Measurements from ENCODE around the gene SIX4.
A peak's percentile ranks its signal among the peaks of the same experiment; 100 is the strongest.
"Not testable (repeated sequence)": the region's sequence is repeated elsewhere in the genome, so short reads cannot be mapped to it uniquely, and the experiment has no call there.

Gene SIX4

DNA sequence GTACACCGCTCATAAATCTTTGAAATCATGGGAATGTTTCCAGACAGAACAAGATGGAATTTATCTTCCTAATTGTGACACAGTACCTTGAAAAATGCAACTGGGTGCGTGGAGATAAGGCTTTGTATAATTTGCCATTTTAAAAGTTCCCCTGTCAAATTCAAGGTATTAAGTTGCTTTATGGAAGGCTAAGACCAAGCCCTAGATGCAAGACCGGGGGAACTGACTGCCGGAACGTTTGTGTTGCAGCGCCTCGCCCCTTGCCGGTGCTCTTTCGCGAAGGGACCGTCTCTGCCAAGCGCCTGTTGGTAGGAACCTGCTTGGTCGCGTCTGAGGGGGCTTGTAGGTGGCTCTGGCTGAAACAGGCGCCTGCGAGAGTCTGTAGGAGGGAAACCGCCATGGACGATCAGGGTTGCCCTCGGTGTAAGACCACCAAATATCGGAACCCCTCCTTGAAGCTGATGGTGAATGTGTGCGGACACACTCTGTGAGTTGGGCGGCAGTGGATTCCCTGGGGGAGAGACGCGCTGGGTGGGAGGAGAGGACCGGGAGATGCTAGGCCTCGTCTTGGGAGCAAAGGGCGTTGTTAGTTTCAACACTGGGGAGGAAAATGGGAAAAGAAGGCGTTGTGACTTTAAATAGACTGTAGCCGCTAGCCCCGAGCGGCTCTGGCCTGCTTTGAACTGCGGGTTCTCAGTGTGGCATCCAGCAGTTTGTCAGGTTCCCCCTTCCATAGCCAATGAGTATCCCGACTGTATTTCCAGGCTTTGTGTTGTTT, 10.5 kb upstream of the SIX4 start, which contains the start of gene MNAT1:
MNAT1 (plus strand) TSS at position 297 of the 778 bp plus-strand sequence; CDS start at position 399, 102 bp downstream.
- H3K36me3 Mint-ChIP-seq (ENCODE audit: low read depth), result peaks cover 7% of the 10 kb centered on the region
- peak within 1 kb of the TSS; percentile 85 for H3K27ac Mint-ChIP-seq
- H3K4me3 Mint-ChIP-seq, result peak within 1 kb of the TSS; percentile 97
- peaks cover 19% of the 10 kb centered on the region for H3K4me1 Mint-ChIP-seq (ENCODE audit: low read depth)
- H3K9me3 Mint-ChIP-seq, result no peaks in the 10 kb centered on the region
- peaks cover 29% of the 10 kb centered on the region for H3K27me3 Mint-ChIP-seq (ENCODE audit: low read depth)

DNA sequence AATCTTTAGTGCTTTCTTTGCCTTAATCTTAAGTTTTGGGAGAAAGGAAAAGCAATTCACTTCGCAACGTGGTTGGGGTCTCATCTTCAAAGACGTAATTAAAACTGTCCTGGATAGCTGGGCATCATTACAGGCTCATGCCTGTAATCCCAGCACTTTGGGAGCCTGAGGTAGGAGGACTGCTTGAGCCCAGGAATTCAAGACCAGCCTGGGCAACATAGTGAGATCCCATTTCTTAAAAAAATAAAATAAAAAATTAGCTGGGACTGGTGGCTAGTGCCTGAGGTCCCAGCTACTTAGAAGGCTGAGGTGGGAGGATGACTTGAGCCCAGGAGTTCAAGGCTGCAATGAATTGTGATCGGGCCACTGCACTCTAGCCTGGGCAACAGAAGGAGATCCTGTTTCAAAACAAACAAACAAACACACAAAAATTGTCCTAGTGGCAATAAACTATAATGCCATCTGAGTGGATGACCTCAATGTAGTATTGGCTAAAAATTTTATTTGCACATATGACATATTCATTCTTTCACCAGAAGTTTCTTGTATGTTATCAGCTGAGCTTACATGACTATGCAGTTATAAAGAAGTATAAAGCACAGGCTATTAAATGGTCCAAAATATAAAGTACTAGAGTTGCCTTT, 8.8 kb upstream of the SIX4 start:
- Mint-ChIP-seq H3K27ac (no peak overlapping the region), H3K4me3 (no peak overlapping the region), H3K9me3 (no peaks in the 10 kb centered on the region), H3K4me1 (ENCODE audit: low read depth) (peaks cover 14% of the 10 kb centered on the region), H3K36me3 (ENCODE audit: low read depth) (peaks cover 5% of the 10 kb centered on the region), H3K27me3 (ENCODE audit: low read depth) (peaks cover 45% of the 10 kb centered on the region)

DNA sequence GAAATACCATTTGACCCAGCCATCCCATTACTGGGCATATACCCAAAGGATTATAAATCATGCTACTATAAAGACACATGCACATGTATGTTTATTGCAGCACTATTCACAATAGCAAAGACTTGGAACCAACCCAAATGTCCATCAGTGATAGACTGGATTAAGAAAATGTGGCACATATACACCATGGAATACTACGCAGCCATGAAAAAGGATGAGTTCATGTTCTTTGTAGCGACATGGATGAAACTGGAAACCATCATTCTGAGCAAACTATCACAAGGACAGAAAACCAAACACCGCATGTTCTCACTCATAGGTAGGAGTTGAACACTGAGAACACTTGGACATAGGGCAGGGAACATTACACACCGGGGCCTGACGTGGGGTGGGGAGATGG, 7.1 kb upstream of the SIX4 start:
- H3K27ac Mint-ChIP-seq; H3K36me3 Mint-ChIP-seq (ENCODE audit: low read depth); H3K9me3 Mint-ChIP-seq; H3K4me3 Mint-ChIP-seq: not testable (repeated sequence)
- peaks cover 60% of the 10 kb centered on the region for H3K27me3 Mint-ChIP-seq (ENCODE audit: low read depth)
- H3K4me1 Mint-ChIP-seq (ENCODE audit: low read depth), result peaks cover 20% of the 10 kb centered on the region

DNA sequence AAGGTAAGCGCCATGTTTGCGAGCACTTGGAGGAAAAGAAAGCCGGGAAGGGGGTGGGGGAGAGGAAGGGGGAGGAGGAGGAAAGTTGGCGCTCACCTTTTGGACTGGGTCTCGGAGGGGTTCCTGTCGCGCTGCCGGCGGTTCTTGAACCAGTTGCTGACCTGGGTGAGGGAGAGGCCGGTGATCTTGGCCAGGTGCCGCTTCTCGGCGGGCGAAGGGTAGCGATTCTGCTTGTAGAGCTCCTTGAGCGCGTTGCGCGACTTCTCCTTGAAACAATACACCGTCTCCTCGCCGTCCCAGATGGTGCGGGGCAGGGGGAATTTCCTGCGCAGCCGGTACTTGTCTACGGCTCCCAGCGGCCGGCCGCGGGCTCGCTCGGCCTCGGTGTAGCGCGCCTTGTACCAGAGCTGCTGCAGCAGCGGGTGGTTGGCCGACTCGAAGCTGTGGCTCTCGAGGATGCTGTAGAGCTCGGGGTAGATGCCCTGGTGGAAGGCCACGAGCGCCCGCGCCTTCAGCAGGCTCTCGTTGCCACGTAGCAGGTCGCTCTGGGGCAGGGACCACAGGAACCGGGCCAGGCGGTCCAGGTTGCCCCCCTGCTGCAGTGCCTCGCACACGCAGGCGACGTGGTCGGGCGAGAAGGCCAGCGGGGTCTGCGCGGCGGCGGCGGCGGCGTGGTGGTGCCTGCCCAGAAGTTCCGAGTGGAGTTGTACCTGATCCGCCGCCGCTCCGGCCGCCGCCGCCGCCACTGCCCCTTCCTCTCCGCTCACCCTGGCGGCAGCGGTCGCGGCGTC, 840 bp downstream of the SIX4 start:
- Mint-ChIP-seq H3K4me3 (peak overlapping the region; percentile 84), H3K27me3 (ENCODE audit: low read depth) (peaks cover 74% of the 10 kb centered on the region), H3K27ac (no peak overlapping the region), H3K4me1 (ENCODE audit: low read depth) (peaks cover 21% of the 10 kb centered on the region), H3K9me3 (no peaks in the 10 kb centered on the region), H3K36me3 (ENCODE audit: low read depth) (no peaks in the 10 kb centered on the region)

DNA sequence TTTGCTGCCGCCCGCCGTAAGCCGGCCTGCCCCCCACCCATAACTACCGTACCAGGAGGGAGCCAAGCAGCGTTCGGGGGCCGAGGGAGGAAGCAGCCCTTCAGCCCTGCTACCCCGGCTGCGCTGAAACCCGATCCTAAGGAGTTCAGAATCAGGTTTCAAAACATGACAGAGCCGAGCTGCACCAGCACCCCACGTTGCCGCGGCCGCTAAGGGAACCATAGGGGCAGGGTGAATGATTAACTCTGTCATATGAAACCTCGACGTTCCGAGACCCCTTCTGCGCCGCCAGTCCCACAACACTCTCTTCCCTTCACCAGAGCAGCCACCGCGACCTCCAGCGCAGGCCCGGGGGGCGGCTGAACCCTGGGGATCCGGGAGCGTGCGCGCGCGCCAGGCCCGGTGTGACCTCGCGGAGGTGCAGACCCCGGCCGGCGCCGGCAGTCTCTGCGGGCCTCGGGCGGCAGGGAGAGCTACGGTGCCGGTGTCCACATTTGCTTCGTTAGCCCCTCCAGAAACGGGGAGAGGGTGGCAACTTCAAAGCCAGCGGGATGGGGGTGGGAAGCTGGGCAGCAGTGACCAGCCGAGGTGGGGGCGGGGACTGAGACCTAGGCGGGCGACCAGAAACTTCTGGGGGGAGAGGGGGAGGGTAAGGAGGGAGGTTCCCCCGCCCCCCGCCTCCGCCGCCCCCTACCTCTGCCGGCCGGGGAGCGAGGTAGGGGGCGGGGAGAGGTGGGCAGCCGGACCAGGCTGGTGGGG, 1.6 kb downstream of the SIX4 start:
- peak overlapping the region; percentile 81 for H3K4me3 Mint-ChIP-seq
- H3K27me3 Mint-ChIP-seq (ENCODE audit: low read depth), result peaks cover 70% of the 10 kb centered on the region
- no peak overlapping the region for H3K27ac Mint-ChIP-seq
- no peaks in the 10 kb centered on the region for H3K36me3 Mint-ChIP-seq (ENCODE audit: low read depth)
- peaks cover 21% of the 10 kb centered on the region for H3K4me1 Mint-ChIP-seq (ENCODE audit: low read depth)
- H3K9me3 Mint-ChIP-seq, result no peaks in the 10 kb centered on the region

DNA sequence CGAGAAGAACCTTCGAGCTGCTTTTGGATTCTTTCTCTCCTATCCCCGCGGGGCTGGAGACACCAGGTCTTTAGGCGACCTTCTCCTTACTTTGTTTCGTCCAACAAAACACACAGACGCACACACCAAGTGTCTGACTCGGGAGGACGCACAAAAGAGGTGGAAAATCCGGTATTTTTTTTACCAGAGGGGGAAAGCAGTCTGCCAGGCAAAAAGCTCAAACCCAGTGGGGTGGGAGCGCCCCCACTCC, 2.1 kb downstream of the SIX4 start:
- Mint-ChIP-seq H3K36me3 (ENCODE audit: low read depth) (no peaks in the 10 kb centered on the region), H3K27ac (no peak overlapping the region), H3K9me3 (no peaks in the 10 kb centered on the region), H3K4me1 (ENCODE audit: low read depth) (peaks cover 21% of the 10 kb centered on the region), H3K4me3 (peak overlapping the region; percentile 81), H3K27me3 (ENCODE audit: low read depth) (peaks cover 65% of the 10 kb centered on the region)

DNA sequence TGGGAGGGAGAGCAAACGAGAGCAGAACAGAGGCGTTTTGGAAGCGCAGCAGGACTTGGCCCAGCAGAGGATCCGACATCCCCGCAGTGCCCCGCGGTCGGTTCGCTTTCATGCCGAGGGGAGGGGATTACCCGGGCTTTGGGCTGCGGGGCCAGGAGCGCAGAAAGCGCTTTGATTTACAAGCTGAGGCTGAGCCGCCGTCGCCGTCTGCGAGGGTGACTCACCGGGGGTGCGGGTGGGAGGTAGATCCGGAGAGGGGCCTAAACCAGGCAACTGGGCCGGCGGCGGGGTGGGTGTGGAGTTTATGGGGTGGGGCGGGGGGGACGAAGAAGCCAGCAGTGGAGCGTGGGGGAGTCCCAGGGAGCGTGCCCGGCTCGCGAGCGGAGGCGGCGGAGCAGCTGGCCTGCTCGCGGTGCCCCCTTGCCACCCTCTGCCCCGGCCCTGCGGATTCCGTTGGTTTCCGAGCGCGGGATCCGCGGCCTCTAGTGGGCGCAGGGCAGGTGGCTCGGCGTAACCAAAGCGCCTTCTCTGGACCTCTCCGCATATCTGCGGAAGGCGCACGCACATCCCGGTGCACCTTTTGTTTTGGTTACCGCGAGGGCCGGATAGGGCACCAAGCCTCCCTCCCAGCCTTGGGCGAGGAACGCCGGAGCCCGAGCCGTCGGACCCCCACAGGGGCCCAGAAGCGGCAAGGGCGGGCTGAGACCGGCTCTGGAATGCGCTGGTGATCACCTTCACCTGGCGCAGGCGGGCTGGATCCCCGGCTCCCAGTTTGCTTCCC, 2.6 kb downstream of the SIX4 start:
- H3K27ac Mint-ChIP-seq, result no peak overlapping the region
- H3K27me3 Mint-ChIP-seq (ENCODE audit: low read depth), result peaks cover 59% of the 10 kb centered on the region
- H3K4me3 Mint-ChIP-seq, result peak overlapping the region; percentile 81
- no peaks in the 10 kb centered on the region for H3K36me3 Mint-ChIP-seq (ENCODE audit: low read depth)
- peaks cover 16% of the 10 kb centered on the region for H3K4me1 Mint-ChIP-seq (ENCODE audit: low read depth)
- H3K9me3 Mint-ChIP-seq, result no peaks in the 10 kb centered on the region

DNA sequence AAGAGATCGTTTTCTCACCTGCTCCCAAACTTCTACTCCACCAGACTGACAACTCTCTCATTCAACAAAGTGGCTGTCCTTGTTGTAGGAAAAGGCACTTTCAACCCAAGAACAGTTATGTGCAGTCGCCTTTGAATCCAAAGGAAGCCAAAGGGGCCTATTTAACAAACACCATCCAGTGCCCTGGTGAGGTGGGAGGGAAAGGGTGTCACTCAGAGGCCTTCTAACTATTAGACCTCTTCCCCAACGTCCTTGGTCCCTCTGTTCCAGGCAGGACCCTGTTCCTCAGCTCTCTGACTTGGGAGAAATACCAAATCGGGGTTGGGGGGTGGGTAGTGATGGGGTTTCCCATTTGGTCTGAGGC, 3.2 kb downstream of the SIX4 start:
- no peak overlapping the region for H3K27ac Mint-ChIP-seq
- no peaks in the 10 kb centered on the region for H3K9me3 Mint-ChIP-seq
- H3K4me3 Mint-ChIP-seq, result peak overlapping the region; percentile 66
- peaks cover 16% of the 10 kb centered on the region for H3K4me1 Mint-ChIP-seq (ENCODE audit: low read depth)
- no peaks in the 10 kb centered on the region for H3K36me3 Mint-ChIP-seq (ENCODE audit: low read depth)
- peaks cover 59% of the 10 kb centered on the region for H3K27me3 Mint-ChIP-seq (ENCODE audit: low read depth)

DNA sequence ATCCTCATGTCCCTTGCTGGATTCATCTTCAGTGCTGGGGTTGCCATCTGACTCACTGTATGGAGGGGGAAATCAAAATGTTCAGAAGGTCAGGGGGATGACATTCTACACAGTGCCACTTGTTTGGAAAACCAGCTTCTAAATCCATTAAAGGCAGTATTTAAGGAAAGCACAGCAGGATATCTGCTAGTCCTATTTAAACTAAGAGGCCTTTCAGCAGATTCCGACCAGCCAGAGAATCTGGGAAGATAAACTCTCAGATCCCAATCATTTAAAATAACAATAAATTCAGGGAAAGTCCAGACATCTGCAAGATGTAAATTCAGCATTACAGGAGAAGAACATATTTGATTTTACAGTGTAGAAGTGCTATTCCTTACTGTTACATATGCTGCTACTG, 3.8 kb downstream of the SIX4 start:
- H3K4me1 Mint-ChIP-seq (ENCODE audit: low read depth), result peaks cover 16% of the 10 kb centered on the region
- no peaks in the 10 kb centered on the region for H3K36me3 Mint-ChIP-seq (ENCODE audit: low read depth)
- peaks cover 58% of the 10 kb centered on the region for H3K27me3 Mint-ChIP-seq (ENCODE audit: low read depth)
- H3K4me3 Mint-ChIP-seq, result no peak overlapping the region
- H3K27ac Mint-ChIP-seq, result no peak overlapping the region
- H3K9me3 Mint-ChIP-seq, result no peaks in the 10 kb centered on the region

DNA sequence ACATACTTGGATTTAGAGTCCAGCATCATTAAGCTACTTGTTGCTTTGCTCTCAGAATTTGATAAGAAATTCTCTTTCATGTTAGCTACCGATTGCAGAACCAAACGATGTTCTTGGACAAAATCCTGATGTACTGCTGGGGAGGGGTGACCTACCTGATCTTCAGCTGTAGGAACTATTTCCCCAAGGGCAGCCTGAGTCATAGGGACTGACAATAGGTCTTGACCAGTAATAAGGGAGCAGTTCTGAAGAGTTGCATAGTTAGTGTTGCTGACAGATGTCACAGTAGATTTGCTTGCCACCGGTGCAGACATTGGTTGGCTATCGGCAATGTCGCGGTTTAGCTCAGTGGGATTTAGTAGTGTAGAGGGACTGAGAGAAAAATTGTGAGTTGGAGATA, 10.6 kb downstream of the SIX4 start:
- H3K4me1 Mint-ChIP-seq (ENCODE audit: low read depth), result no peaks in the 10 kb centered on the region
- H3K4me3 Mint-ChIP-seq, result no peak overlapping the region
- no peaks in the 10 kb centered on the region for H3K36me3 Mint-ChIP-seq (ENCODE audit: low read depth)
- H3K9me3 Mint-ChIP-seq, result no peaks in the 10 kb centered on the region
- no peak overlapping the region for H3K27ac Mint-ChIP-seq
- H3K27me3 Mint-ChIP-seq (ENCODE audit: low read depth), result peaks cover 54% of the 10 kb centered on the region

DNA sequence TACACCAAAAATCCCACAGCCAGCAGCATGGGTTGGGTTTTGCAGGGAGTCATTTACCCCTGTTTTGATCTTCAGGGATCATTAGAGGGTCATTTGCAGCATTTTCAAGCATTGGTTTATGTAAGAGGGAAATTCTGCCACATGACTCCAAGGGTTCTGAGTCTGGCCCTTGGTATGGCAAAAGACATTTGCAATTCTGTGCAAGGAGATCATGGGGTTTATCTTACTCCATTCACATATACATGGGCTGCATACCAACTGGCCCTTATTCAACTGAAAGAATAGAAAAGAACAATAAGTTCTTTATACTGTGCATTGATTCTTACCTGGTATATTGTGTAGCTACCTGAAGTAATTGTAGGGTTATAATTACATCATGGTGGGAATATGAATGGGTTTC, 13.7 kb downstream of the SIX4 start:
- Mint-ChIP-seq H3K4me1 (ENCODE audit: low read depth) (no peaks in the 10 kb centered on the region), H3K27me3 (ENCODE audit: low read depth) (peaks cover 58% of the 10 kb centered on the region), H3K4me3 (no peak overlapping the region), H3K36me3 (ENCODE audit: low read depth) (no peaks in the 10 kb centered on the region), H3K9me3 (no peaks in the 10 kb centered on the region), H3K27ac (no peak overlapping the region)

DNA sequence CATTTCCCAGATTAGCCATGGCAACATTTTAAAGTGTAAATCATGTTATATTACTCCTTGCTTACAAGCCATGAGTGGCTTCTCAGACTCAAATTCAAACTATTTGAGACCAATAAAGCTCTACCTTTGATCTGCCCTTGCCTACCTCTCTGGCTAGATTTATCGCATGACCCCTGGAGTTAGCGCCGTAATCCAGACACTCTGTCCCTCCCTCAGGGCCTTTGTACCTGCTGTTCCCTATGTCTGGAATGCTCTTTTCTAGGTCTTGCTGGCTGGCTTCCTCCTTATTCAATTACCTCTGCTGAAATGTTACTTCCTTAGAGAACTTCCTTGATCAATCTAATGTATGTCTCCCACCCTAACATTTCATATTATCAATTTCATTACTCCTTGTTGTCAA, 16.3 kb downstream of the SIX4 start:
- H3K27me3 Mint-ChIP-seq (ENCODE audit: low read depth), result peaks cover 37% of the 10 kb centered on the region
- H3K4me1 Mint-ChIP-seq (ENCODE audit: low read depth), result no peaks in the 10 kb centered on the region
- H3K36me3 Mint-ChIP-seq (ENCODE audit: low read depth), result no peaks in the 10 kb centered on the region
- no peak overlapping the region for H3K4me3 Mint-ChIP-seq
- no peaks in the 10 kb centered on the region for H3K9me3 Mint-ChIP-seq
- no peak overlapping the region for H3K27ac Mint-ChIP-seq

DNA sequence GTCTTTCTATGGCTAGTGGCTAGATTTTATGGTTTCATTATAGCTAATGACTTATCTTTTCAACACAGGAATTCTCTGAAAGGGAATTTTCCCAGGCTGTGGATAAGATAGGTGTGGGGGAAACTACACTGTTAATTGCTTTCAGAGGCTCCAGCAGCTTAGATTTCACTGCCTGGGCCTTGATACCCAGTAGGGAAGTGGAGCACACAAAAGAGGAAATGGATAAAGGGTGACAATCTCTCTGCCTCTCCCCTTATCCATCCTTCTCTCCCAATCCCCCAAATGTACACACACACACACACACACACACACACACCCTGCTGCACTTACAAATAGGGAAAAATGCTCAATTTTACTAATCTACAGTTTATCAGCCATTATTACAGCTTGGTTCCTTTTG, 19.1 kb downstream of the SIX4 start:
- peaks cover 23% of the 10 kb centered on the region for H3K27me3 Mint-ChIP-seq (ENCODE audit: low read depth)
- no peaks in the 10 kb centered on the region for H3K36me3 Mint-ChIP-seq (ENCODE audit: low read depth)
- H3K4me3 Mint-ChIP-seq, result no peak overlapping the region
- no peak overlapping the region for H3K27ac Mint-ChIP-seq
- H3K4me1 Mint-ChIP-seq (ENCODE audit: low read depth), result no peaks in the 10 kb centered on the region
- H3K9me3 Mint-ChIP-seq, result peaks cover 18% of the 10 kb centered on the region

DNA sequence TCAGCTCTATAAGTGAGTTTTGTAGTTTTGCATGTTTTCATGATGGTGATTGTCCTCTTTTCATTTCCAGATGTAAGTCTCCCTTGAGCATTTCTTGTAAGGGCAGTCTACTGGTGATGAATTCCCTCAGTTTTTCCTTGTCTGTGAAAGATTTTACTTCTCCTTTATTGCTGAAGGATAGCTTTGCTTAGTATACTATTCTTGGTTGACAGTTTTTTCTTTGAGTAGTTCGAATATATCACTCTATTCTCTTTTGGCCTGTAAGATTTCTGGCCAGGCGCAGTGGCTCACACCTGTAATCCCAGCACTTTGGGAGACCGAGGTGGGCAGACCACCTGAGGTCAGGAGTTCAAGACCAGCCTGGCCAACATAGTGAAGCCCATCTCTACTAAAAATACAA, 23.6 kb downstream of the SIX4 start:
- Mint-ChIP-seq H3K36me3 (ENCODE audit: low read depth) (no peaks in the 10 kb centered on the region), H3K4me1 (ENCODE audit: low read depth) (no peaks in the 10 kb centered on the region), H3K4me3 (no peak overlapping the region), H3K9me3 (peaks cover 29% of the 10 kb centered on the region), H3K27ac (no peak overlapping the region), H3K27me3 (ENCODE audit: low read depth) (peaks cover 17% of the 10 kb centered on the region)

Measured in T-helper 1 cell treated with Interleukin-12 subunit alpha and Interleukin-12 subunit beta and Interleukin-4 antibody, amounts not matched to agents 30 μg/mL and 1 μg/mL, for 36 hours (primary cell).